ENCODE measurements around the gene ACTL6A. TPM values are rescaled to one million over a fixed set of nuclear protein-coding genes. Genes with fewer than 3 reads are reported as not detected.

ACTL6A gene
- total and polyA plus RNA-seq, 2 of the 4 experiments (the other 2 are of a cell fraction) = 48.3 to 70.1 TPM

- ChIA-PET POLR2A (ENCODE audit: unreplicated experiment) (no interaction called here), CTCF (interaction anchor here (0.6 kb wide), 2 partner anchors 28 to 51 kb away, joined by 3 to 9 read pairs; partner anchors contain the start of gene ACTL6A)
Observed at GRCh38 chr3:179590669-179591068, 27.9 kb downstream of the ACTL6A start.

More at GRCh38 chr3:179590669-179591068, 27.9 kb downstream of the ACTL6A start:
- intact Hi-C loops (cut with micrococcal nuclease) = no loop called here
- Histone ChIP-seq H2AK5ac (ENCODE audit: low read depth, low read length) (no peak overlapping the region), H2AFZ (replicated peaks; ENCODE audit: low read length, poor library complexity) (no peak overlapping the region), H3K36me3 (ENCODE audit: control insufficient read depth, insufficient read depth, low read length) (peaks cover 29% of the 10 kb centered on the region), H3K4ac (ENCODE audit: low read depth, low read length) (no peak overlapping the region), H3K14ac (replicated peaks; ENCODE audit: low read depth, low read length) (no peak overlapping the region), H3K56ac (ENCODE audit: extremely low read depth, insufficient read depth, low read length) (no peak overlapping the region), H2BK5ac (ENCODE audit: low read depth, low read length, poor library complexity, severe bottlenecking) (no peak overlapping the region), H2BK120ac (ENCODE audit: low read depth, low read length) (no peak overlapping the region), H3K79me1 (ENCODE audit: low read depth in 1 of 2, low read length in 2 of 2) (peaks cover 0 to 4% of the 10 kb centered on the region in 2 experiments; a peak in 2 of 4 replicates), H3K4me1 (ENCODE audit: control insufficient read depth, insufficient read depth, low read length) (peaks cover 2% of the 10 kb centered on the region; the same call in 1 of the 2 replicates), H2BK15ac (ENCODE audit: low read depth, low read length) (no peak overlapping the region), H3K9me3 (ENCODE audit: control insufficient read depth, insufficient read depth, low read length) (no peaks in the 10 kb centered on the region), H3K9me1 (ENCODE audit: insufficient read depth, low read length) (peaks cover 3% of the 10 kb centered on the region; the same call in 1 of the 2 replicates), H4K91ac (ENCODE audit: insufficient read depth, low read depth, low read length) (no peak overlapping the region), H3K27me3 (ENCODE audit: control insufficient read depth, insufficient read depth, low read length) (no peaks in the 10 kb centered on the region), H3K4me2 (ENCODE audit: low read depth, low read length) (no peak overlapping the region), H4K8ac (ENCODE audit: low read depth in 2 of 2, low read length in 2 of 2) (no peak overlapping the region), H2AK9ac (replicated peaks; ENCODE audit: low read depth, low read length, poor library complexity) (no peak overlapping the region), H3K18ac (ENCODE audit: low read depth, low read length) (no peak overlapping the region), H3K27ac (ENCODE audit: insufficient read depth, low read length) (no peak overlapping the region), H3K4me3 (ENCODE audit: insufficient read depth, low read depth, low read length) (no peak overlapping the region), H4K5ac (ENCODE audit: low read depth, low read length) (no peak overlapping the region), H2BK20ac (ENCODE audit: low read depth, low read length) (no peak overlapping the region), H4K20me1 (ENCODE audit: insufficient read depth, low read length) (no peaks in the 10 kb centered on the region; the same call in 1 of the 2 replicates), H3K23ac (ENCODE audit: low read depth, low read length) (no peak overlapping the region), H3K9ac (ENCODE audit: low read depth, low read length) (no peak overlapping the region)
- 100% methylated on average over 1 of the region's 2 CpGs; no CpG with 5 or more reads in 1 of the 2 experiments for WGBS, 2 experiments (ENCODE audit: extremely low coverage in 2 of 2, insufficient read length in 1 of 2)
- BruUV-seq (replicated peaks) = no TSS peak
- ATAC-seq (ENCODE audit: low read depth) (no peak; the same call in 1 of the 2 replicates), DNase-seq (no peak)
- TF ChIP-seq MAFK (IDR thresholded peaks at IDR 0.05; ENCODE audit: low read depth, low read length) = no peak
- no peak for TF ChIP-seq RAD21 (IDR thresholded peaks at IDR 0.05; ENCODE audit: low read length)
- no peak for TF ChIP-seq SMC3 (IDR thresholded peaks at IDR 0.05; ENCODE audit: low read depth, low read length)
- TF ChIP-seq MXI1 (IDR thresholded peaks at IDR 0.05; ENCODE audit: borderline replicate concordance, low read depth, low read length) = no peak
- TF ChIP-seq RCOR1 (IDR thresholded peaks at IDR 0.05; ENCODE audit: insufficient replicate concordance, low read length) = no peak
- TF ChIP-seq MAZ (IDR thresholded peaks at IDR 0.05; ENCODE audit: borderline replicate concordance, low read depth, low read length) = no peak
- no peak for TF ChIP-seq FOS (IDR thresholded peaks at IDR 0.05; ENCODE audit: low read depth, low read length)
- TF ChIP-seq NFE2L2 (IDR thresholded peaks at IDR 0.05; ENCODE audit: low read depth, low read length) = no peak
- no peak for TF ChIP-seq RFX5 (IDR thresholded peaks at IDR 0.05; ENCODE audit: low read depth, low read length)
- TF ChIP-seq CHD1 (IDR thresholded peaks at IDR 0.05; ENCODE audit: low read depth, low read length) = no peak
- dilution Hi-C loops (cut with HindIII; ENCODE audit: low sequenced_read_pairs, unreplicated experiment) = no loop called here
- in situ Hi-C loops (cut with MboI; ENCODE audit: low sequenced_read_pairs) = loop anchor here (25.0 kb wide), 1 partner anchor 1372 kb away; no protein-coding TSS in a partner anchor

Measured in IMR-90 (cell line).